ENCODE measurements around the gene CADPS2.

CADPS2 gene

DNA sequence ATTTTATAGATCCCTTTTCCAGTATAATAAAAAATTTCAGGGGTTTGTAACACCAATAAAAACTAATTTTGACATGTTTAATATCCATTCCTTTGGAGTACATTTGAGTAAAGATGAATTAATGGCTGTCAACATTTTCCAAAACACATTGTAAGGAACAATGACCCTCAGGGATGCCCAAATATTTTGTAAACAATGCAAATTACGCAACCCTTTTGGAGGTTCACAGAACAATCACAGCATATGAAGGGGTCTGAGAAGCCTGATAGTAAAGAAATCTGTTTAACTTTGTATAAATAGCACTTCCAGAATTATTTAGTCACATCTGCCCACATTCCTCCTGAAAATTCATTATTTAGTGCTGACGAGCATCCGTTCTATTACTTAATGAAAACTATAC is 428.9 kb downstream of the CADPS2 start:
- no peak for DNase-seq (ENCODE audit: low read depth in 2 of 2)

DNA sequence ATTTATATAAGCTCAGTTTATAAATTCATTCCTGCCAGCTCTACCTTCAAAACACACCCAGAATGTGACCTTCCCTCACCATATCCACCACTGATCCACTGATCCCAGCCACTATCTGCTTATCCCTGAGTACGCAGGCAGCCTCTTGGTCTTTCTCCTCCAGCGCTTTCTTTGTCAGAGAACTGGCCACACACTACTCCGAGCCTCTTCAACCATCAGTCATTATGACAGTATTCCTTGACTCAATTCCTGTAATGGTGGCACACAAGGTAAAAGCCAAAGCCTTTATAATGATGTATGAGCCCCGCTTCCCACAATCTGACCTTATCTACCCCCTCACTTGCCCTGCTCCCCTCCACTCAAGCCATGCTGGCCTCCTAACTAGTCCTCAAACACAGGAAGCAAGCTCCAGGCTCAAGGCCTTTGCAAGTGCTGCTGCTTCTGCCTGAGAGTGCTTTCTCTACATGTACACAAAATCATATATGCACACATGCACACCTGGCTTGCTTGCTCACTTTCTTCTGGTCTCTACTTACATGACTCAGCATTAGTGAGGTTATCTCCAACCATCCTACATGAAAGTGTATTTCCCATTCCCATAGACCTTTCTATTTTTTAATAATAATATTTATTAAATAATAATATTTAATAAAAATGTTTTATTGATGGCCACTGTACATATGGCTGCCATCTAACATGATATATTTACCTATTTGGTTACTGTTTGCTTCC is 431.3 kb downstream of the CADPS2 start:
- DNase-seq (ENCODE audit: low read depth in 2 of 2), result no peak

DNA sequence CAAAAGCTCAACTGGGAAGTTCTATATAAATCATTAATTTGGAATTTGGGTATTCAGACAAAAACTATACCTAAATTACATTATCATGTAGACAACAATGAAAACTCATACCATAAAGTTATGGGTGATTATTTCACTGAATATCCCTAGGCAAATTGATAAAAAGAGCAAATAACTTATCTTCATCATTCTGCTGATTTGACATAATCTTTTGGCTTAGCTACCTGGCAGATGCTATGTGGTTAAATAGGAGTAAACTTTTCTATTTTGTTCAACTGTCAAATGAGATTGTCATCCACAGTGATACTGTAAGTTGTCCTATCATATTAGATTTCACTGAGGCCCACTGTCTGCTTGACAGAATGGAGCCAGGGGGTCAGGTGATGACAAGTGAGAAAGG is 432.8 kb downstream of the CADPS2 start:
- DNase-seq (ENCODE audit: low read depth in 2 of 2), result no peak

DNA sequence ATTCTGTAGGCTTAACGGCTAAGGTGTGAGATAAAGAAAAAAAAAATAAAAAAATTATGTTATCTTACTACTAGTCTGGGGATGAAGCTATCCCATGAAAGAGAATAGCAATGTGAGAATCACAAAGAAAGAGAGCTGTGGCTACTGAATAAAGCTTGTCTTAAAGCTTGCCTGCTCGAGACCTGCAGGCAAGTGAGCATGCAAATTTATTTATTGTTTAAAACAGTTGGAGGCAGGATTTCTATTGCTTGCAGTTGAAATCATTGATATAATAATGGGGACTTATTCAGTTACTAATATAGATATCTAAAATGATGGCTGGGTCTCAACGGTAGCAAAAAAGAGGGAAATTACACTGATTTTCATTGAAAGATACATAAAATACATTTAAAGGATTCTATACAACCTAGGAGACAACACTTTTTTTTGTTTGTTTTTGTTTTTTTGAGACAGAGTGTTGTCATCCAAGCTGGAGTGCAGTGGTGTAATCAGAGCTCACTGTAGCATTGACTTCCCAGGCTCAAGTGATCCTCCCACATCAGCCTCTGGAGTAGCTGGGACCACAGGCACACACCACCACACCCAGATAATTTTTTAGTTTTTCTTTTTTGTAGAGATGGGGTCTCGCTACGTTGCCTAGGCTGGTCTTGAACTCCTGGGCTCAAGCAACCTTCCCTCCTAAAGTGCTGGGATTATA is 437.2 kb downstream of the CADPS2 start:
- no peak for DNase-seq (ENCODE audit: low read depth in 2 of 2)

DNA sequence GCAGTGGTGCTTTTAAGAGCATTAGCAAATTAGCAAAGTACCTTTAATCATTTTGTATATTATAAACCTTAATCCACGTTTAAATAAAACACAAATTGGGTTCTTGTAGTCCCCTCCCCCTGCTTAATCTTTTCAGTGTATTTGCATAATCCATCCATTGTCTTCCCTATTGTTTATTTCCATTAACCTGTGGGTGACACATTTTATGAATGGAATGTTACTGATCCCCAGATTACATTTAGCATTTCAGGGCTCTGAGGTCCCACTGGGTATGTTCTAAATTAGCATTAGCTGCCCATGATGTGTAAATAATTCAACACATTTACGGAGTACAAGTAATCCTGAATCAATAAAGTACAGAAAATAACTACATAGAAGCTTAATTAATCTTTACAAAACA is 443.3 kb downstream of the CADPS2 start:
- DNase-seq (ENCODE audit: low read depth in 2 of 2), result no peak

DNA sequence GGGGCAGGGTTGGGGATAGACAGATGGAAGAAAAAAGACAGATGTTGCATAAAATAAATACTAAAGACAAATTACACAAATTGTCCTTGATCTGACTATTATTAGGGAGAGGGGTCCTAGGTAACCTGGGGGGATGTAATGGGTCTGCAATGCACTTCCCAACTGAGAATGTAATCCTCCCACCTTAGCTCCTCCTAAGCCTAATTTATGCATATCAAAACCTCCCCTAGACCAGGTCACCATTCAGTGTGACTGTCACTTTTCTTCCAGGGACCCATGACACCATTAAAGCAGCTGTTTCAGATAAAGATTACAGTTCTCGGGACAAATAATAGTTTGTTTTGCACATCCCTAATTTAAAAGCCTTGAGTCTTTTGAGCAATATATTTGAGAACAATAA is 447.8 kb downstream of the CADPS2 start:
- DNase-seq (ENCODE audit: low read depth in 2 of 2), result no peak

DNA sequence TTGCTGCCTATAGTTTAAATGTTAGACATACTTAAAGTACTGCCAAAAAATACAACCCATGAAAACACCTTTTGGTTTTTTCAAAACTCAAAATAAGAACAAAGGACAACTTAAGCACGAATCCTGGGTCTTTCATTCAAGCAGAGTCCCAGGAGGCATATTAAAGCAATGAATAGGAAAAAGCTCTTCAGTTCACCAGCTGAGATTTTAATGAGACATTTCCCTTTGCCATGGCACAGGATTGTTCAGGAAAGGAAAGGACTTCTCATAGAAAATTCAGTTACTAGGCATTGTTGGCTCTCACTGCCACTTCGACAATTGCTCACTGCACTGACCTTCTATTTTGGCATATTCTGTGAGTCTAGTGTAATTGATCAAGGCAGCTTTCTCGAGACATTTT is 448.3 kb downstream of the CADPS2 start:
- DNase-seq (ENCODE audit: low read depth in 2 of 2), result no peak

DNA sequence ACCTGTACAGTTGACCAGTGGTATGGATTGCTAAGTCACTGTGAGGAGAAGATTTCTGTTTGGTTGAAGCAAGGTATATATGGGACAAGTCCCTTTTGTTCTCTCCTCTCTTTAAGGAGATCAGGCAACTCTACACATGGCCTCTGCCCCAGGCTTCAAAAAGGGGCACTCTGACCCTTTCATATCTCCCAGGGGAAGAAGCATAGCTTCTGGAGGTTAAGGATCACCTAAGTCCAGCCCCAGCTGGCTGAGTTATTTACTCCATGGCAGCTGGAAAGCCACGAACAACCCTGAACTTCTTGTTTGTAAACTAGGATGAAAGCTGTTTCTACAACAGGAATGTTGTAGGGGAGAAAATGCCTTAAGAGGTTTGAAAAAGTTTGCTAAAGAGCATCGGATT is 452.5 kb downstream of the CADPS2 start:
- no peak for DNase-seq (ENCODE audit: low read depth in 2 of 2)

DNA sequence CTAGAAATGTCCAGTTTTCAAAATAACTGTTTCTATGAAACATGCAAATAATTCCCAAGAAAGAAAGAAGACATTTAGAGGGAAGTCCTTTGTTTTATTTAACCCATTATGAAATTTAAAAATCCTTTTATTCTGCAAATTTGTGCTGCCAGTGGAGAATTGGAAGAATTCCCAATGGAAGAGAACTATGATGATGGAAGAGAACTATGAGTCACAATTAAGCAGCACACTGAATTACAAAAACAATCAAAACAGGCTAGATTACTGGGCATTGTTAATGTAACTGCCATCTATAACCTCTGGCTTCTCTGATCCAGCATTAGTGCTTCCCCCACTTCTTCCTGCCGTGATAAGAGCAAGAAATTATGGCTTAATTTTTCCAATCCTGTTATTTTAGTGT is 455.6 kb downstream of the CADPS2 start:
- DNase-seq (ENCODE audit: low read depth in 2 of 2), result no peak

DNA sequence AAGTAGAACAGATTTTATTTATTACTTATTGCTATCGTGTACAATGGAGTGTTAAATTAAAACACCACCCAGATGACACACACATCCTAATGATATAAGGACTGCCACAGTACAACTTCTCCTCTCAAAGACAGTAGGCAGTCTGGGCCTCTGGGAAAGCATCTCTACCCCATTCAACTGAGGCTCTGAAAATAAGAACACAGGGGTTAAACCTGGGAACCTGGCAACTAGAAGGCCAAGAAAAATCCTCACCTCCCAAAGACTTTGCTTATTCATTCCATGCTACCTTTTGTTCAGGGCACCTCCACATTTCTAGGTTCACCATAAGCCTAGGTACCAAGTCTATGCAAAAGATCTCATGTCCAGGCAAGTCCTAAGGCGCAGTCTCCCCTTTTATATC is 456.3 kb downstream of the CADPS2 start:
- DNase-seq (ENCODE audit: low read depth in 2 of 2), result no peak

DNA sequence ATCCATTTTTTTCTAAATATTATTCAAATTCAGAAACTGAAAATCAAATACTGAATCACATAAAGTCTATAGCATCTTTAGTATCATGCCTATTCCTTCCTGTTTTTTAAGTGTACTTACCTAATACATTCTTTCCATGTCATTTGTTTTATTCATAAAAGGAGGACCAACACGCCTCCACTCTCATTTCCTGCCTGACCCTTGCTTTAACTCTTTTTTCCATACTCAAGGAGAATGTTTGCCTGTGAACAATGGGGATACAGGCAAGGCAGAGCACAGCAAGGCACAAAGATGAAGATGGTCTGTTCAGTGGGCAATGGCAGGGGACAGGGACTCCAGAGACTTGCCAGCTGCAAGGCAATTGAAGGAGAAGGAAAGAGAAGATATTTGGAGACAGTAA is 460.5 kb downstream of the CADPS2 start:
- DNase-seq (ENCODE audit: low read depth in 2 of 2), result no peak

DNA sequence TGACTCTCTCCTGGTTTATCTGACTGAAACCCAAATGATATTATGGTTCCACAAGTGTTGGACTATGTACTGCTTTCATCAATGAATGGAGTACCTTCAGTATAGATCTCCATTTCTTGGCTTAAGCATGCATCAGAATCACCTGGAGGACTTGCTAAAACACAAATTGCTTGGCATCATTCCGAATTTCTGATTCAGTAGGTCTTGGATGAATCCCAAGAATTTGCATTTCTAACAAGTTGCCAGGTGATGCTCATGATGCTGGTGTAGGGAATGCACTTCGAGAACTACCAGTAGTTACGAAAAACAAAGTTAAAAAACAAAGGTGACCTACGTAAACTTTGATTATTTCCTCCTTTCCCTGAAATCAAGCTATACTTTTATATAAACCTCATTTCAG is 462.7 kb downstream of the CADPS2 start:
- DNase-seq (ENCODE audit: low read depth in 2 of 2), result no peak

DNA sequence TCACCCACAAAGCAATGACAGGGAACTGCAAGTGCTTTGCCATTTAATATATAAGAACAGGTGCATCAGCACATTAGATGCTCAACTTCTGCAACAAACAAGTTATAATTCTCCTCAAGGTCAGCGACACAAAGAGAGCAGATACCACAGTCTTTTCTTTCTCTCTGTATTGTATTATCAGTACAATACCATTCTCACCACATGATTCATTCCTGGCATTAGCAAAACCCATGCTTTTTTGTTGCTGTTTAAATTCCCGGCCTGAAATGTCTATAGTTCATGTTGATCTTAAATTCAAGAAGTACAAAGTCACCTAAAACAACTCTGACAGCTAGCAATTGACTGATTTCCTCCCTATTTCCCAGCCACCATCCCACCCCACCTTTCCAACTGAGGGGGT is 469.9 kb downstream of the CADPS2 start:
- DNase-seq (ENCODE audit: low read depth in 2 of 2), result no peak

DNA sequence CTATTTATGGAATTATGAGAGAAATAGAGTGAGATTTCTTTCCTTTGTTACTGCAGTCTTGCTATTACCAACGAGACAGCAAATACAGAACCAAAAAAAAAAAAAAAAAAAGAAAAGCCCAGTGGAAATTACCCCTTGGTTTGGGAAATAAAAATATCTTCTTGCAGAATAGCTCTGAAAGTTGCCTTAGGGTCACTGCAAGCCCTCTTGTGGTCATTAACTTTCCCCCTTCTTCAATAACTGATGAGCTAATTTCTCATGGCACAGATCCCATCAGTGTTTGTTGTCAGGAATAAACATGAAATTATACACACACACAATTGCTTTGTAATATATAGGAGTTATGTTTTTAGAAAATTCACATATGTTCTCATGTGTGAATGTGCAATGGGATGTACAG is 470.8 kb downstream of the CADPS2 start:
- no peak for DNase-seq (ENCODE audit: low read depth in 2 of 2)

DNA sequence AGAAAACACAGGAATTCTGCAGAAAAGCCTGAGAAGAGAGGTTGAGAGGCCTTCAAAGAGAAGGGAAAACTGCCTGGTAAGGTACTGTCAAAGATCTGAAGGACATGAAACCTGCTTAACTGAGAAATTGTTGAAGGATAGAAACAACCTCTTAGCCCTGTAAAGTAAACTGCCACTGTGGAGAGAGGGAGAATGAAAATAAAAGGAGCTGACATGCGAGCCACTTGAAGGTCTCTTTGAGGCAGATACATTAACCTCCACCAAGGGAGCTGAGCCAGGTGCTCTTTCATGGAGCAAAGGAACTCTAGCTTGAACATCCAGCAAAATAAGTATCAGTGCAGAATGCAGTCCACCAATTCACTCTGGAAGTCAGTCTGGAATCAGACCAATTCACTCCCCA is 472.9 kb downstream of the CADPS2 start:
- DNase-seq (ENCODE audit: low read depth in 2 of 2), result no peak

DNA sequence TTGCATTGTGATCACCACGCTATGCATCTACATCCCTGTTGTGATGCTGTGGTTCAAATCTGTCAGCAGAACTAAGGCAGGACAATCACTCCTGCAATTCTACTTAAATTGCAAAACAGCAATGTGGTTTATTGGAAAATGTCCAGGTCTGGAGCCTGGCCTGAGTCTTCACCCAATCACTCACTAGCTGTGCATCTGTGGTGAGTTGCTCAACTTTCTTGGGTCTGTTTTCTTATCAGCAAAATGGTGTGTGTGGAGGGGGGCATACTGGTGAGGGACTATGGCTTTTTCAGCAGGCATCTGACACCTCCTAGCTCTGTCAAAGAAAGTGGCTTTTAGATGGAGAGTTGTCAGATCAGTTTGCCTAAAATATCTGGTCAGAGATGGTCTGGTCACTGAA is 473.4 kb downstream of the CADPS2 start:
- no peak for DNase-seq (ENCODE audit: low read depth in 2 of 2)

DNA sequence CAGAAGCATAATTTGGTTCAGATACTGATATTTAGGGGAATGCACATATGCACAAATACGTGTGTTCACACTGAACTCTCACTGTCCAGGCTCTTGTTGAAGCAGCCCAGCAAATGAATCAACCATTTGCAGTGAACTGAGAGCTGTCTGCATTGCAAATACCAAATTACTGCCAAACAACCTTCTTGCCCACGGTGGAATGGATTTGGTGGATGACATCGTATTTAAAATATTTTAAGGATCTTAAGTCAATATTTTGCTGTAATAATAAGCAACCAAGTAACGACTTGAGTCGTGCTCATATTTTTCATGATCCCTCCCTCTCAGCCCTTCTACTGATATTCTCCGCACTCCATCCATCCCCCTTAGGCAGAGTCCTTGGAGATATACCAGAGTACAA is 473.8 kb downstream of the CADPS2 start:
- DNase-seq (ENCODE audit: low read depth in 2 of 2), result no peak

DNA sequence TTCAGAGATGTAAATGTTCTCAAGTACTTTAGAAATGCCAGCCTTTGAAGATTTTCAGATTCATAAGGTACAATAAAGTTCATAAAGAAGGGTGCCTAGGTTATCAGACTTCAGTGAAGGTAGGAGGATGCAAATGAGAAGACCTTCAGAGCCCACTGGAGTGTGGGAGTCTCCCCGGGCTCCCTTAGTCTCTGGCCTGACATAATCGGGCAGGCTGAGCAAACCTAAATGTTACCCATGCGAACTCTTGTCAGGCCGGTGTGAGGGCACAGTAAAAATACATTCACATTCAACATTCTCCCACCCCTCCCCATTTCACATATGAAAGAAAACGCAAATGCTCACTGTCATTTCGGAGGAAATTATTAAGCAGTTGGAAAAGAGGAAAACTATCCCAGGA is 479.1 kb downstream of the CADPS2 start:
- DNase-seq (ENCODE audit: low read depth in 2 of 2), result no peak

DNA sequence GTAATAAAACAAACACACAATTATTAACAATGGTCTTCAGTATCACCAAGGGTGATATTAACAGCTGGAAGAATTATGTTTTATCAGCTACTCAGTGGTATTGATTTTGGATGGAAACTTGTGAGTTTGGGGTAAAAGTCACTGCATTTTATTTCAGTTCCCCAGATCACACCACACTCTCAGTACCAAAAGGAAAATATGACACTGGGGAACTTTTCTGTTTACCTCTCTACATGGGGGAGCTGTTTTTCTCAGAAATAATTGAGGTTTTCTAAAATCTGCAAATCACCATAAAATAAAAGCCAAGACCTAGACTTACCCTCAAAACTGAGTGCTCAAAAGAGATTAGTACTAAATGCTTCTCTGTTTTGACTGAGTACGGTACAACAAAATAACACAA is 483.1 kb downstream of the CADPS2 start:
- DNase-seq (ENCODE audit: low read depth in 2 of 2), result no peak

DNA sequence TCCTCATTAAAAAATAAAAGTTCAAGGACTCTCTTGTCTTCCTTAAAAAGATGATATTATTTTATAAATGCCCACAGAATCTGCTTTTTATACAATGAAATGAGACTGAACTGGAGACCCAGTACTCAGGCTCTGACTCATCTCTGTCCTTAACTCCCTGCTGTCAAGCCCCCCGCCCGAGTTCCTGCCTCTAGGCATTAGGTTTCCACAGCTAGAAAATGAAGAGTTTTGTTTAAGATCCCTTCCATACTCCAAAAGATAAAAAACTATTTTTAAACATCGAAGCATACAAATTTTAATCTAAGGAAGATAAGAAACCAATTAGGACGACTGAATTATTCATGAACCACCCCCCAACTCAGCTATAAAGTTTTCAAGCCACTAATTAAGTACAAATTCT is 484.0 kb downstream of the CADPS2 start:
- DNase-seq (ENCODE audit: low read depth in 2 of 2), result no peak

DNA sequence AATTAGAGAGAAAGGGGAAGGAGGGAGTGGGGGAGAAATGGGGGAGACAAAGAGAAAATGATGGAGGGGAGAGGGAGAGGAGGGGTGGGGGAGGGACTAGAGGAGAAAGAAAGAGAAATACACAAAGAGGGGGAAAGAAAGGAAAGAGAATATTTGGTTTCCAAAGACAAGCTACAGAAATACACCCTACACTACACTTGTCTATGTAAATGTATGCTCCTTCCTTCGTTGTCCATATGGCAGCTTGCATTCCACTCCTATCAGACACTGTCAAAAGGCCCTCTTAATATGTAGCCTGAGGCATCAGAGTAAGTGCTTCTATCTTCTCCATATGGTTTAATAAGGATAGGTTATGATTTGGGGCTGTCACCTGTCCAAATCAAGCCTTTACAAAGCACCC is 488.9 kb downstream of the CADPS2 start:
- no peak for DNase-seq (ENCODE audit: low read depth in 2 of 2)

DNA sequence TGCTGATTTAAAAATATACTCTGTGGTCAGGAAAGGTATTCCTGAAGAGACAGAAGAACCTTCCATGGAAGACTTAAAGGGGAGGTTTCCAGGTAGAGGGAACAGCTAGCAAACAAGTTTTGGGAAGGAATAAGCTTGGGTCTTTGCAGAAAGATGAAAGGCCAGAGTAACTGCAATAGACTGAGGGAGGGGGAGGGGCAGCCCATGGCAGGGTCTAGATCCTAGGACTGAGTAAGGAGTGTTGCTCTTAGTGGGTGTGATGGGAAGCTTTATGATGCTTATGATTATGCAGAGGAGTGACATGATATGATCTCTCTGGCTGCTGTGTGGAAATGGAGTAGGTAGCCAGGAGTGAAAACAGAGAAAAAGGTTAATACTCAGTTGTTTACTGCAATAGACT is 491.7 kb downstream of the CADPS2 start:
- no peak for DNase-seq (ENCODE audit: low read depth in 2 of 2)

DNA sequence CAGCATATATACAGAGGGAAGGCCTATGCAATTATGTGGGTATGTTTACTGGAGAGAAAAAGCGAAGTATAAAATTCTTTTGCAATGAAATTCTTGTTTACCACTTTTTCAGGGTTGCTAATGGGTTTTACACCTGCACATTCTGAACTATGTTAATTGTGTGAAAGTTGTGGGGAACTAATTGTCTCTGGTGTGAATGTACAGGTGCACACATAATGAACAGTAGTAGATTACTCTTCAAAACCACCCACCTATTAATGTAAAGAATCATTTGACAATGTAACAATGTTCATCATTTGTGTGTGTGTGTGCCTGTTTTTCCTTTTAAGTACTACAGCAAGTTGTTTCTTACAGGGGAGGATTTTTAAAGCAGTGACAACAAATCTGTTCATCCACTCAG is 501.7 kb downstream of the CADPS2 start:
- DNase-seq (ENCODE audit: low read depth in 2 of 2), result no peak

DNA sequence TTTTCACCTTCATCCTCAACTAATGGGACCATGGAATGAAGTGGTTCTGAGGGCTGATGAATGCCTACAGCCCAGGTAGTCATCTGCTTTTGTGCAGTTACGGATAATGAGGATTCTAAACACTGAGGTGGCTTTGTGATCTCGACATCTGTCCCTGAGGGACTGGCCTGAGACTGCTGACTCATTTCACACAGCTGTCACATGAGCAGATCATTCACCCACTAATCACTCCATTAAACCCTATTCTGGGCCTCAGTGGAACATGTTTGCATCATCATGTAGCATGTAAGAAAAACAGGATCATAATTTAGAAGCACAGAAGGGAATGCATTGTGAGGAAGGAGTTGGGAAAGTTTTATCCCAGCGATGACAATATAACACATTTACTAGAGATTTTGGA is 502.3 kb downstream of the CADPS2 start:
- DNase-seq (ENCODE audit: low read depth in 2 of 2), result no peak

Measured in stimulated activated CD8-positive, alpha-beta memory T cell treated with anti-CD3 and anti-CD28 coated beads, Interleukin-7, amount 100 ng/mL, for 4 hours (primary cell).